HG03354 (cell line): ENCODE results near the gene GTPBP4.

ENCODE experiments used
- ATAC-seq: cut with Tn5 transposase; IDR thresholded peaks from one replicate; pipeline ENCODE4 v1.9.1; 2021; ENCODE audit warnings: mild to moderate bottlenecking; ENCODE audit not compliant: unreplicated experiment, poor library complexity, severe bottlenecking

The GTPBP4 gene

GRCh38 chr10:987870-988666, at the start of gene GTPBP4:
GTPBP4 (plus strand) TSS chr10:988434; CDS start chr10:988480, 46 bp downstream.
- peak; percentile 93 for ATAC-seq

- ATAC-seq: no peak
These were observed 49.1 kb upstream of the GTPBP4 start for GRCh38 chr10:938941-939678.

GRCh38 chr10:943334-944033, 44.8 kb upstream of the GTPBP4 start:
- peak; percentile 62 for ATAC-seq

GRCh38 chr10:944034-944831, 44.0 kb upstream of the GTPBP4 start:
- peak; percentile 39 for ATAC-seq

GRCh38 chr10:945778-946177, 42.5 kb upstream of the GTPBP4 start:
- ATAC-seq: no peak

GRCh38 chr10:947051-947450, 41.2 kb upstream of the GTPBP4 start:
- ATAC-seq: no peak

GRCh38 chr10:947881-948280, 40.4 kb upstream of the GTPBP4 start:
- ATAC-seq: no peak

GRCh38 chr10:948347-948746, 39.9 kb upstream of the GTPBP4 start:
- ATAC-seq: no peak

GRCh38 chr10:949446-949845, 38.8 kb upstream of the GTPBP4 start:
- ATAC-seq: no peak

GRCh38 chr10:953836-954235, 34.4 kb upstream of the GTPBP4 start:
- ATAC-seq: no peak

GRCh38 chr10:954396-954795, 33.8 kb upstream of the GTPBP4 start:
- no peak for ATAC-seq

GRCh38 chr10:955127-955819, 33.0 kb upstream of the GTPBP4 start:
- ATAC-seq: no peak

- no peak for ATAC-seq
These were observed 32.4 kb upstream of the GTPBP4 start for GRCh38 chr10:955820-956217.

- no peak for ATAC-seq
These were observed 30.1 kb upstream of the GTPBP4 start for GRCh38 chr10:958106-958505.

- ATAC-seq: no peak
These were observed 29.4 kb upstream of the GTPBP4 start for GRCh38 chr10:958856-959255.

- ATAC-seq: no peak
These were observed 25.9 kb upstream of the GTPBP4 start for GRCh38 chr10:962342-962741.

- ATAC-seq: no peak
These were observed 25.0 kb upstream of the GTPBP4 start for GRCh38 chr10:963186-963585.

- ATAC-seq: no peak
These were observed 24.6 kb upstream of the GTPBP4 start for GRCh38 chr10:963655-964054.

GRCh38 chr10:964321-964987, 23.8 kb upstream of the GTPBP4 start:
- ATAC-seq: no peak
